Right lobe of liver (tissue), 4 donors: ENCODE results near the gene PYGB.

Experiments used
- POLR2A ChIP-seq: fragments of 450-650 bp; IDR thresholded peaks from one replicate; pipeline ENCODE4 v1.6.1; 2017; ENCODE audit warnings: antibody characterized with exemption, mild to moderate bottlenecking
- TF ChIP-seq, protein P1 (sequence below), 4 donors: fragments of 200-600 bp in 3 of 4; fragments of 450-650 bp in 1 of 4; IDR thresholded peaks; one replicate each; pipeline versions ENCODE4 v1.5.1 to v1.8.0; 2016 to 2022; ENCODE audit warnings: antibody characterized with exemption in 4 of 4, mild to moderate bottlenecking in 2 of 4
- donor health status: DM: no; HTN: no; CAD: no.
- donor health status: DM: no; HTN: no; CAD: no.
- donor health status: DM: no; HTN: yes; CAD: no.

DNA sequence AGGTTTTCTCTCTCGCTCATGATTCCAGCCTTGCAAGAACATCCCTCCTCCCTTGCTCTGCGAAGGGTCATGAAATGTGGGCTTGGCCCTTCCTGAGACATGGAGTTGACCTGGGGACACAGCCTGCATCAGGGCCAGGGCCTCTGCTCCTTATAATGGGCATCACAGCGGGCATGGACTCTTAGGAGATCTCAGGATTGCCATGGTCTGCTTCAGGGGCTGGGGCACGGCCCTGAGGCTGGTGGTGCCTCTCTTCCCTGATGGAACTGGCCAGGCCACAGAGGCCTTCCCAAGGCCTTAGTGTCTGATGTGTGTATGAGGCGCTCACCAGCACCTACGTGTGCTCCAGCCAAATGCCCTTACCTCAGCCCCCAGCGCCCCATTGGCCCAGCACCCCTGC lies 28.5 kb upstream of the PYGB start:
- TF ChIP-seq, protein P1, sequence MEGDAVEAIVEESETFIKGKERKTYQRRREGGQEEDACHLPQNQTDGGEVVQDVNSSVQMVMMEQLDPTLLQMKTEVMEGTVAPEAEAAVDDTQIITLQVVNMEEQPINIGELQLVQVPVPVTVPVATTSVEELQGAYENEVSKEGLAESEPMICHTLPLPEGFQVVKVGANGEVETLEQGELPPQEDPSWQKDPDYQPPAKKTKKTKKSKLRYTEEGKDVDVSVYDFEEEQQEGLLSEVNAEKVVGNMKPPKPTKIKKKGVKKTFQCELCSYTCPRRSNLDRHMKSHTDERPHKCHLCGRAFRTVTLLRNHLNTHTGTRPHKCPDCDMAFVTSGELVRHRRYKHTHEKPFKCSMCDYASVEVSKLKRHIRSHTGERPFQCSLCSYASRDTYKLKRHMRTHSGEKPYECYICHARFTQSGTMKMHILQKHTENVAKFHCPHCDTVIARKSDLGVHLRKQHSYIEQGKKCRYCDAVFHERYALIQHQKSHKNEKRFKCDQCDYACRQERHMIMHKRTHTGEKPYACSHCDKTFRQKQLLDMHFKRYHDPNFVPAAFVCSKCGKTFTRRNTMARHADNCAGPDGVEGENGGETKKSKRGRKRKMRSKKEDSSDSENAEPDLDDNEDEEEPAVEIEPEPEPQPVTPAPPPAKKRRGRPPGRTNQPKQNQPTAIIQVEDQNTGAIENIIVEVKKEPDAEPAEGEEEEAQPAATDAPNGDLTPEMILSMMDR (IDR thresholded peaks at IDR 0.05): no peak
- no peak for TF ChIP-seq POLR2A
